ENCODE data around the gene SIAH2. TPM values are rescaled to one million over a fixed set of nuclear protein-coding genes. Genes with fewer than 3 reads are reported as not detected.

The SIAH2 gene
- total RNA-seq, 1 experiment from 2014 or later, result 24.0 TPM

GRCh38 chr3:150736903-150737832, 25.8 kb downstream of the SIAH2 start:
- CTCF ChIA-PET, result interaction anchor here (0.5 kb wide), 2 partner anchors 26 to 118 kb away, joined by 4 to 10 read pairs; partner anchors contain the start of gene SIAH2
- intact Hi-C loops (cut with micrococcal nuclease; ENCODE audit: unreplicated experiment), result no loop called here

GRCh38 chr3:150736316-150736719, 26.7 kb downstream of the SIAH2 start:
- CTCF ChIA-PET, result no interaction called here
- TF ChIP-seq TCF7L2 (IDR thresholded peaks at IDR 0.05; ENCODE audit: low read depth, low read length), result no peak
- TF ChIP-seq SIN3A (IDR thresholded peaks at IDR 0.05; ENCODE audit: borderline replicate concordance, insufficient read depth, low read depth, low read length), result no peak
- TF ChIP-seq REST (IDR thresholded peaks at IDR 0.05; ENCODE audit: insufficient read depth in 1 of 2, low read depth in 2 of 2, low read length in 1 of 2), result no peak
- no peak for TF ChIP-seq POLR2AphosphoS5 (IDR thresholded peaks at IDR 0.05; ENCODE audit: low read depth, low read length)

More at GRCh38 chr3:150736903-150737832, 25.8 kb downstream of the SIAH2 start:
- in situ Hi-C loops (cut with HindIII; ENCODE audit: low pct_unique_long_range_greater_than_20kb, low sequenced_read_pairs), result no loop called here
- no peaks in the 10 kb centered on the region for H3K27me3 ChIP-seq (ENCODE audit: control insufficient read depth, insufficient read depth, low read length)
- no peak overlapping the region for H3K4me3 ChIP-seq (ENCODE audit: low read depth in 2 of 2, low read length in 2 of 2)
- H3K4me1 ChIP-seq (ENCODE audit: control insufficient read depth, insufficient read depth, low read length), result no peaks in the 10 kb centered on the region
- BruUV-seq (replicated peaks), result no TSS peak
- no peak for DNase-seq (ENCODE audit: low read depth, low spot score)
- H3K36me3 ChIP-seq (ENCODE audit: control insufficient read depth, insufficient read depth, low read length), result no peaks in the 10 kb centered on the region
- no peaks in the 10 kb centered on the region for H3K9me3 ChIP-seq (ENCODE audit: control insufficient read depth, insufficient read depth, low read depth, low read length)
- ATAC-seq, result no peak
- TF ChIP-seq TCF7L2 (IDR thresholded peaks at IDR 0.05; ENCODE audit: low read depth, low read length) (no peak), SIN3A (IDR thresholded peaks at IDR 0.05; ENCODE audit: borderline replicate concordance, insufficient read depth, low read depth, low read length) (no peak), REST (IDR thresholded peaks at IDR 0.05; ENCODE audit: insufficient read depth in 1 of 2, low read depth in 2 of 2, low read length in 1 of 2) (no peak), POLR2AphosphoS5 (IDR thresholded peaks at IDR 0.05; ENCODE audit: low read depth, low read length) (no peak), CTCF (IDR thresholded peaks at IDR 0.05) (no peak)
- POLR2A ChIA-PET, result interaction anchor here (0.6 kb wide), 1 partner anchor 9 kb away, joined by 4 read pairs; no protein-coding TSS in a partner anchor
- H3K27ac ChIP-seq (ENCODE audit: low read length), result no peak overlapping the region

More at GRCh38 chr3:150736316-150736719, 26.7 kb downstream of the SIAH2 start:
- no peak overlapping the region for H3K4me3 ChIP-seq (ENCODE audit: low read depth in 2 of 2, low read length in 2 of 2)
- H3K27me3 ChIP-seq (ENCODE audit: control insufficient read depth, insufficient read depth, low read length), result no peaks in the 10 kb centered on the region
- DNase-seq (ENCODE audit: low read depth, low spot score) (no peak), ATAC-seq (no peak)
- H3K36me3 ChIP-seq (ENCODE audit: control insufficient read depth, insufficient read depth, low read length), result no peaks in the 10 kb centered on the region
- POLR2A ChIA-PET, result no interaction called here
- BruUV-seq (replicated peaks), result no TSS peak
- H3K27ac ChIP-seq (ENCODE audit: low read length), result no peak overlapping the region
- intact Hi-C loops (cut with micrococcal nuclease; ENCODE audit: unreplicated experiment) (no loop called here), in situ Hi-C loops (cut with HindIII; ENCODE audit: low pct_unique_long_range_greater_than_20kb, low sequenced_read_pairs) (no loop called here)
- no peaks in the 10 kb centered on the region for H3K9me3 ChIP-seq (ENCODE audit: control insufficient read depth, insufficient read depth, low read depth, low read length)
- no peaks in the 10 kb centered on the region for H3K4me1 ChIP-seq (ENCODE audit: control insufficient read depth, insufficient read depth, low read length)
